ENCODE results near the gene CCBE1.
"Not testable (repeated sequence)": the region's sequence is repeated elsewhere in the genome, so short reads cannot be mapped to it uniquely, and the experiment has no call there.

Gene CCBE1

DNA sequence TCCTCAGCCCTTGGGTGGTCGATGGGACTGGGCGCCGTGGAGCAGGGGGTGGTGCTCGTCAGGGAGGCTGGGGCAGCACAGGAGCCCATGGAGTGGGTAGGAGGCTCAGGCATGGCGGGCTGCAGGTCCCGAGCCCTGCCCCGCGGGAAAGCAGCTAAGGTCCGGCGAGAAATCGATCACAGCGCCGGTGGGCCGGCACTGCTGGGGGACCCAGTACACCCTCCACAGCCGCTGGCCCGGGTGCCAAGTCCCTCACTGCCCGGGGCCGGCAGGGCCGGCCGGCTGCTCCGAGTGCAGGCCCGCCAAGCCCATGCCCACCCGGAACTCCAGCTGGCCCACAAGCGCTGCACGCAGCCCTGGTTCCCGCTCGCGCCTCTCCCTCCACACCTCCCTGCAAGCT is 16.9 kb upstream of the CCBE1 start:
- FAIRE-seq, result not testable (repeated sequence)

DNA sequence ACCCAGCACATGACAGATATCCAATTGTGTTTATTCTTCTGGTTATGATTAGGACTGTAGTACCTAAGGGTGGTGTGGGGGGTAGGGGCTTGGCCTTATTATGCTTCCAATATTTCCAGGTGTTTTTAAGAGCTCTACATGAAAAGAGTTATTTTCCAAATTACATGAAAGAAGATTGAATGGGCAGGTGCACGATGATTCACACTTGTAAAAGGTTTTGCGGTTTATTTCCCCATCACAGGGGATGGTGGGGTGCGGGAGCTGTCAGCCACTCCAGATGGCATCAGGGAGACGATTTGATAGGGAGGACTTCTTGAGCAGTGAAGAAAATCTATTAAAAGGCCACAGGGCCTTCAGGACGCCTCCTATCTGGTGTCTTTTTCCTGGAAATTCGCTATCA is 15.1 kb upstream of the CCBE1 start:
- FAIRE-seq, result no peak

DNA sequence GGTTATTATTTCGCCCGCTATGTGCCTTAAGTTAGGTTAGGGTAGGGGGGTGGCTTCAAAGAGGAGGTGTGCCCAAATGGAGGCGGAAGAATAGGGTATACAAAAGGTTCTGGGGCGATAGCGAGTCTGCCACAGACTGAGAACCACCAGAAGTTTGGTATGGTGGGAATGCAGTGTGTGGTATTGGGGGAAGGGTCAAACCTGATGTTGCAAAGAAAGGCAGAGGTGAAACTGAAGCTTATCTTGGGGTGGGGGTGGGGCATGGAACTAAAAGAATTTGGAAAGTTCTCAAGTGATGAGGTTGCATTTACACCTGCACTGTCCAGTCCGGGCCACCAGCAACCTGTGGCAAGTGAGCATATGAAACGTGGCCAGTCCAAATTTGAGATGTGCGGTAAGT is 11.8 kb upstream of the CCBE1 start:
- no peak for FAIRE-seq

DNA sequence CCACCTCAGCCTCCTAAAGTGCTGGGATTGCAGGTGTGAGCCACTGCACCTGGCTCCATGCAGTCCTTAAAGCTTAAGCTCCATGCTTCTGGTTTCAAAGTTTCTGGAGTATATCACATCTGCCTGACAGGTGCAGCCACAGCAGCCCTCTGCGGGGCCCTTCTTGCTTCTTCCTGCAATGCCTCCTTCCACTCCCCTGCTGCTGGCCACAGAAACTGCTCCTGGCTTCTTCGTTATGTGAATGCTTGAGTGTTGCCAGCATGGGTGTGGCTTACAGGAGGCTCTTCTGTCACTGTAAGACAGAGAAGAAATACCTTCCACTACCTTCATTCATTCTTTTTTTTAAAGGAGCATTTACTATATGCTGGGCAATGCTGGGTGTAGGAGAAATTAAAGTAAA is 10.1 kb upstream of the CCBE1 start:
- FAIRE-seq, result no peak

DNA sequence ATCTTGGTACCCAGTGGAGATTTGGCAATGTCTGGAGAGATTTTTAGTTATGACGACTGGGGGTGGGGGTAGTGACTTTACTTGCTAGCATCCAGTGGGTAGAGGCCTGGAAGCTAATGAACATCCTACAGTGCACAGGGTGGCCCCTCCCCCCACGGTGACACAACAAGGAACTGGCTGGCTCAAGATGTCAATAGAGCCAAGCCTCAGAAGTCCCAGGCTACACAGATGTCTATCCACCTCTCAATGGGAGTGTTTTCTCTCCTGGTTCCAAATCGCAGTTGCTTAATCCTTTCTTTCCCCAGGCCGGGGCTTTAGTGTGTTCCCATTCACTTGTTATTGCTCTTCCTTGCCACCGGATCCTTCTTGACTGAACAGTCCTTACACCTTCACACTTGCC is 9.3 kb upstream of the CCBE1 start:
- no peak for FAIRE-seq

DNA sequence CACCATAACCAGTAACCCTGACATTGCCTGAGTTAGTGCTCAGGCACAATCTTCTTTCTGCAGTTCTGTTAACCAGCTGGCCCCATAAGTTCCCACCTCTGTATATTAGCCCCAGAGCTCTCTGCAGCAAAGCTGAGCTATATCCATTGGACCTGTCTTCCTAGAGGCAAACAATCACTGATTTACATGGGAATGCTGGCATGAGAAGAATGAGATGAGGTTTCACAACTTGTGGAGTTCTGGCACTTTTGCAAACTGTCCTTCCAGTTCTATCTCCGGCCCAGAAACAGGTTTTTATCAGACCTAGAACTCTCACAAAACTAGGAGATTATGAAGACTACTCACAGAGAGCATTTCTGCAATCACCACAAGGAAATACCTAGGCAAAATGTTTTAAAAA is 7.9 kb upstream of the CCBE1 start:
- FAIRE-seq, result no peak

DNA sequence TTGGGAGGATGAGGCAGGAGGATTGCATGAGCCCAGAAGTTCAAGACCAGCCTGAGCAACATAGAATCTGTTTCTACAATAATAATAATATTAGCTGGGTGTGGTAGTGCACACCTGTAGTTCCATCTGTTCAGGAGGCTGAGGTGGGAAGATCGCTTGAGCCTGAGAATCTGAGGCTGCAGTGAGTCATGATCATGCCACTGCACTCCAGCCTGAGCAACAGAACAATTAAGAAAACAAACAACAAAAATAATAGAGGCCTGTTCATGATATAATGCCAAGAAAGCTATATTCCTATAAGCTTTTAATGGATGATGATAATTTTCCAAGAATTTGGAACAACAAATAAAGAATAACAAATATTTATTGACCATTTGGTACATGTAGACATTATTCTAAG is 6.9 kb upstream of the CCBE1 start:
- FAIRE-seq, result no peak

DNA sequence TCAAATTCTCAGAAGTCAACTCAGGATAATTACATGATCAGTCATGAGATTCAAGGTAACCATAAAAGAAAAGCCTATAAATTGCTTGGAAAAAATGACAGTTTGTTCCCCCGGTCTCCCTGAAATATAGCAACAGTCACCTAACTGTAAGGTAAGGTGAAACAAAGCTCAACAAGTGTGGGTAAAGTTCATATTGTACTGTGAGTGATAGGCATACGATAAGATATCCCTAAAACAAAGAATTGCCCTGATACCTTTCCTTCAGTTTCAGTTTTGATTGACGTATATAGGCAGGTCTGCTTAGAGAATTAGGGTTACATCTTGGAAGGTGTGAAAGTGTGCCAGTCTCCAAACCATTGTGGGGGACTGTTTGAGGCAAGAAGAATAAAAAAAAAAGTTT is 4.0 kb upstream of the CCBE1 start:
- no peak for FAIRE-seq

DNA sequence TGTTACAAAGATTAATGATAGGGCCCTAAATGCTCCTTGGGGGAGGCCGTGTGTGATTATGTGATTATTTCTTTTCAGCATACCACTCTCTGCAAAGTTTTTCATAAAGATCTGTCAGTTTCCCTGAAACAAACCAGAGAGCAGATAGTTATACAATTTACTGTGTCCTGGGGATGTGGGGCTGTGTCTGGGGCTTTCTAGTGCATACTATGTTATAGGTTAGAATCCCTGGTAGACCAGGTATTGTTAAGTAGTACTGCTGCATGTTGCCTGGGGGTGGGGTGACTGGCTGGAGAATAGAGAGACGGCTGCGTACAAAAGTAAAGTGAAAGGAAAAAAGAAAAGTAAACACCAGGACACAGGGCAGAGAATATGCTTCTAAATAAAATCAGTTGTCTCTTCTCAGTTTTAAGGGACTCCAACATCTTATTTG is 3.3 kb upstream of the CCBE1 start:
- FAIRE-seq, result no peak

DNA sequence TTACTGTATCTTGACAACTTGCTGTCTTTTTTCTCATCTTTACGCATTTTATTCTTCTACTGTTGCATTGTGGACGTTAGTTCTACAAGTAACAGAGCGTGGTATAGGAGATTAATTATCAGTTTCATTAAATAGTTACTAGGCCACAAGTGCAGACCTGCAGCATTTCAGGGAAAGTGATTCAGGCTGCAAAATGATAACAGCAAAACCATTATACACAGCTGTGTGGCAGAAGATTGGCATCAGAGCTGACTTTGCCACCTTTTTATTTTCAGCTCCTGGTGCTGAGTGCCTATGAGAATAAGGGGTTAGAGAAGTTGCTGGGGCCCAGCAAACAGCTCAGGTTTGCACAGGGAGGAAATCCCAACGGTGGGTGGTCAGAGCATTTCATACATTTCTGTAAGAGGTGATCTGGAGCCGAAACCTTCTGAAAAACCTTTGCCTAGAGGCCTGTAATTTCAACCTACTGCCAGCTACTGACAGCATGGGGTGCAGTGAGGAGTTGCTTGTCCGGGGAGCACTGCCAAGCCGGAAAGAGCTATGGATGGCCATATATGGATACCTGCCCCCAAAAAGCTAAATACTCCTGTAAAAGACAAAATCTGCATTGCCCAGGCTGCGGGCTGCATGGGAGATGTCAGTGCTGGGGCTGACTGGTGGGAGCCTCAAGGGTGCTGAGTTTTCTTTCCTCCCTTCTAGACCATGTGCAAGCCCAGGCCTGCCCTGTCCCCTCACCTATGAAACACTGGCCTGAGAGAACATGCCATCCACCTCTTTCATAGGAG is 2.7 kb upstream of the CCBE1 start:
- FAIRE-seq, result no peak

DNA sequence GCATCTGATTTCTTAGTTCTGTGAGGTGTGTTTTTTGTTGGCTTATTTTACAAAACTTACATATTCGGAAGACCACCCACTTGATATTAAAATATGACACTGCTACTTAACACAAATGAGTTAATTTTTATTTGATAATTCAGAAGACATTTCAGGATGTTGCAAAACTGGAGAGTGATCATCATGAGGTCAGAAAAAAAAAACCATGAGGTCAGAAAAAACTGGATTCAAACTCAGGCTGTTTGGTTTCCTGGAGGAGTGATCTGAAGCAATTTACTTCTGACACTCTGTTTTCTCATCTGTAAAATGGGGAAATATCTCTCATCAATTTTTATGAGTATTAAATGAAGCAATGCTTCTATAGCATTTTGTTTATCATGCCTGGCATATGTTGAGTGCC is 1.8 kb upstream of the CCBE1 start:
- no peak for FAIRE-seq

DNA sequence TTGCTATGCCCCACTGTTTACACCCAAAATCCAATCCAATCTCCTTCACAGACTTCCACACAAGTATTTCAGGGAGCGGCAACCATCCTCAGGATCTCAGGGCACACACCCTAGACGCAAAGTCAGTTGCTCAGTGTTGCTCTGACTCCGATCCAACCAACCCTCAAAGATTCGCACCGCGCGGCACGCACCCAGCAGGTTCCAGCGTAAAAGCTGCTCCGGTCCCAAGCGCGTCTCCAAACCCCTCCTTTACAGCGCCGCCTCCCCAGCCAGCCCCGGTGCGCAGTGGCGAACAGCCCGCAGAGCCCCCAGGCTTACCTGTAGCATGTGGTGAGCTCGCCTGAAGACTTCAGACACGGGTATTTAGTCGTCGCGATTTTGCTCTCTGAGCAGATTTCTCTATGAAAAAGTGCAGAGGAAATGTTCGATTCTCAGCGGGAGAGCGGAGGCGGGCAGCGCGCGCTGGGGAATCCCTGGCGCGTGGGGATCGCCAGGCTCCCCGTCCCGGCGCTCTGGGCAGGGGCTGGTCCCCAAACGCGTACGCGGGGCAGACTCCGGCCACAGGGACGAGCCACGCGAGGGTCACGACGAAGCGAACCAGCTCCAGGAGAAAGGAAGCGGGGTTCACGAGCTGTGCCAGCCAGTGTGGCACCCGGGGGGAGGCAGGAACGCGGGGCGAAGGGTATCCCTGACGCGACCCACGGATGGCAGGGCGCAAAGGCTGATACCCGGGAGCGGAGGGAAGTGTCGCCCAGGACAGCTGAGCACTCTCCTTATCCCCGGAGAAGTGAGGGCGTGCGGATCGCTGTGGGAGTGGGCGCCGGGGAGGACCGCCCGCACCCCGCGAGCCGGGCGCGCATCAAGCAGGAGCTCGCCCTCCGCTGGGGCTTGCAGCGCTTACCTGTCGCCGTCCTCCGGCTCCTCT is 650 bp downstream of the CCBE1 start:
- no peak for FAIRE-seq

DNA sequence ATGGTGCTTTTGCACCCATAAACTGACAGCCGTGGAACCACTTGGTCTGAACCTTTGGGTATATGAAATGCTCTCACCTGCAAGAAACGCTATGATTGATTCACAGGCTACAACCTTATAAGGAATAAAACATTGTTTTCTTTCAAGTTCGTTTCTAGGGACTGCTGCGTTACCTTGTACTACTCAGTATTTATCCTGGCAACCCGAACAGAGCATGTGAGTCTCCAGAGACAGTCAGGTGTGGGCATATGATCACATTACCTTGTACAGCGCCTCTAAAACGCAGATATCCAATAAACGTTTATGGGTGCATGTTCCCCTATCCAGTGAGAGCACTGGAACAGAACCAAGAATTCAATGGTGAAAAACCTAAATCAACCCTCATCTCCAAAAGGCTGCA is 1.7 kb downstream of the CCBE1 start:
- FAIRE-seq, result no peak

DNA sequence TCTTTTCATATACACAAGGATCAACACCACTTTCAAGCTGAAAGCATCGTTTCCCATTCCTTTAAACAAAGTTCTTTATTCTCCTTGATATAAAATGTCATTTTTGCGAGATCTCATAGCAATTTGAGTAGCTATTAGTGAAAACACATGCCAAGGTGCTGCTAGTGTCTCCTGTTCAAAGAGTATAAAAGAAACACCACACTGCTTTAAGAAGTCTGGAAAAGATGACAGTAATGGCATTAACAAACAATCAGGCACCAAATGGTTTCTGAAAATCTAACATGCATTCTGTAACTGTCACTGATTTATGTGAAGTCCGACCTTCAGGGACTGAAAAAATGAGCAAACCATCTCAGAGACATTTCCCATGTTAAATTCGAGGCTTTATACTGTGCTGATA is 2.4 kb downstream of the CCBE1 start:
- no peak for FAIRE-seq

DNA sequence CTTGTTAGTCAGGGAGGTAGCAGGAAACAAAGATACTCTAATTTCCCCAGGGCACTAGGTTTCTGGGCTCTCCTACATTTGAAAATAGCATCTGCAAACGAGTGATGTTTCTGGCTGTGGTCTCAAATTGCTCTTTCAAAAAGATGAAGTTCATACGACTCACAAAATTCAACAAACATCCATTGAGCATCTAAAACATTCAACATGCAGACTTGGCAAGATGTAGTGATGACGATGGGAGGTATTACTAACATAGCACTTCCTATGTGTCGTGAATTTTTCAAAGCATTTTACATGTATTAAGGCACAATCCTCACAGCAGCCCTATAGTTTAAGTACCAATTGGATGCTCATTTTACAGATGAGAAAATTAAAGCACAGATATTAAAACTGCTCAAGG is 5.2 kb downstream of the CCBE1 start:
- no peak for FAIRE-seq

DNA sequence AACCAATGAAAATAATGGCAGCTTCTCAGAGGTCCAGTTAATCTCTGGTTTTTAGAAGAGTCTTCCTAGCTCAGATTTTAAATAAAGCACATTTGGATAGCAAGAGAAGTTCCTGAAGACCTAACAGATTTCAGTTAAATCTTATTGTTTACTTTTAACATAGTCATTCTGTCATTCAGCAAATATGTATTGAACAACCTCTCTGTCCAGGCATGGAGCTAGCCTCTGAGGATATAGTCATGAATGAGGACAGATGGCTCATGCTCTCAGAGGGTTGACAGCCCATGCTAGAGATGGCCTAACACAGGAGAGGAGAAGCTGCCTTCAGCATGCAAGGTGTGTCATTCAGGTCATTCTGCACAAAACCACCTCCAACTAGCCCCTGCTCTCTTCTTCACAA is 6.2 kb downstream of the CCBE1 start:
- no peak for FAIRE-seq

DNA sequence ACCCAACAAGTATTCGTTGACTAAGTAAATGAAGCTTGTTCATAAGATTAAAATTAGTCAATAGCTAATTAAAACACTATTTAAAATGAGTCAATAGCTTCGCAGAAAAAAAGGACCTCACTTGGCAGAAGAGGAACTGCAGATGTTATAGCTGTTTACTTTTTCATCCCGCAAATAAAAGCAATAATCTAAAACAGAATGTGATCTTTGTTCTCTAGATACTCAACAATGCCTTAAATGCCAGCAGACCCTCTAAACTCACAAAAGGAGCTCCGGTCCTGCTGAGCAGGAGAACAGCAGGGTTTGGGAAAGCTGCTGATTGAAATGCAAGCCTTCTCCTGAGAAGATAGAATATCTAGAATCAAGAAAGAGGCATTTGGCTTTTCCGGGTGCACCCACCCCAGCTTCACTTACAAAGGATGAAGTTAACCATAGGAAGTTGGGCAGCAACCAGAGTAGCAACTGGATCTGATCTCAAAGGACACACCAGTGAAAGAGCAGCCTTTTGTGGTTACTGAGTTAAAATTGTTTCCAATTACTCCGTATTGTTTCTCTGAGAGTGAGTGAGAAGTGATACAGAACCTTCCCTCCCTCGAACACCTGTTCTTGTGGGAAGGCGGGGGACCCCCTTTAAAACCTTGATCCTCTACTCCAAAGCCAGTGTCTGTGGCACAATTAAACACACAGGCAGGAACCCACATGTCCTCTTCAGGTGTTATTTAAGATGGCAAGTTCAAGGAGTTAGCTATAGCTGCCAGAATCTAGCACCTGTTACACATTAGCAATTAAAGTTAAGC is 6.8 kb downstream of the CCBE1 start:
- no peak for FAIRE-seq

DNA sequence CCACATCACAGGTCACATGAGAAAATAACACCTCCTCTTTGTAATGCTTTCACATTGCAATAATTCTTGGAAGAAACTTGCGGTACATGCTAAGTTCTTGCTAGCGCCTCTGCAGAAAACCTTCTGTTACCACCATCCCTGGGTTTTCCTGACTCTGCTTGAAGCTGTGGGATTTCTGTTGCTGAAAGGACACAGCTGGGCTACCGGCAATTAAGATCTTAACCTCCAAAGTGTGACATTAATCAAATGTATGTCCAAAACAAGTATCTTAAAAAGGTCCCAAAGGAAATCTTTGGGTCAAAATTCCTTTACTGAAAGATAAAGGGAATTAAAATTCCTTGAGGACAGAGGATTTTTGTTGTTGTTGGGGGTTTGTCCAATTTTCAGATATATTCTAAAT is 7.5 kb downstream of the CCBE1 start:
- FAIRE-seq, result no peak

DNA sequence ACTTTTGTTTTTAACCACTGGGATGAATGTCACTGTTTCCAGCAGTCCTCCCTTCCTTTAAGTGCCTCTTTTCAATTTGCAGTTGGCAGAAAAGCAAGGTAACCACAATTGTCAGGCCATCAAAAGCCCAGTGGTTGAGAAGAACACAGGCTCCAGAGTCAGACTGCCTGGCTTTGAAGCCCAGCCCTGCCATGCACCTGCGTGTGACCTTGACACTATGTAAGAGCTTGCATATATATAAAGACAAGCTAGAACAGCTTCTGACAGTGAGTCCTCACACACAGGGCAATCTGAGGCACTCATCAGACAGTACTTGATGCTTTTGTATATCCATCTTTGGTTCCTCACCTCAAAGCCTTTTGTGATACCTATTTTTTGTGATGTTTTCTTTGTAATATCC is 11.0 kb downstream of the CCBE1 start:
- no peak for FAIRE-seq

DNA sequence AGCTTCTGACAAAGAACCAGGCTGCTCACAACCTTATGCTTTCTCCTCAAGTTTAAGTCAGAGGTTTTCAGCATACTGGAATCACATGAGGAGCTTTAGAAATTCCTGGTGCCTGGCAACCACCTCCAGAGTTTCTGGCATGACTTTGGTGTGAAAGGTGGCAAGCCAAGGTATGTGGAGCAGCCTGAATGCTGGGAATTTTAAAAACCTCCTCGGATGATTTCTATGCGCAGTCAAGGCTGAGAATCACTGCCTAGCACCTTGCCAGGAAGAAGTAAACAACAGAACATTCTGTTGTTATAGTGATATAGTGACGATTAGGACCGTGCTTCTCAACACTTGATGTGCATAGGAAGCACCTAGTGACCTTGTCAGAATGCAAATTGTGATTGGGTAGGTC is 11.7 kb downstream of the CCBE1 start:
- FAIRE-seq, result no peak

DNA sequence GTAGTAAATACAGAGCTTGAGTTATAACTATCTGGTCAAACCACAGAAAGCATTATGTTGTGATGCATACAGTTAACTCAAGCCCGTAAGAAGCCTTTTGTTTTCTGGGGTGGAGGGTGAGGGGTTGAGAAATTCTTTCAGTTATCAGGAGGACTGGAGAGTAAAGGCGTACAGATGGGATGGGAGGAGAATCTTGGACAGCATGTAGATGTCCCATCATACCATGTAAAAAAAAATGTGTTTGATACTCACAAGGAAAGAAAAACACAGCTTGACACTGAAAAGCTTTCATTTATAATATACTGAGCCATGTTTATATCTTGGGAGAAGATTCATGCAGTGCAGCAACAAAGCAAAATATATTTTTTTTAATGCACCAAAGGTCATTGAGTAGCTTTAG is 12.4 kb downstream of the CCBE1 start:
- FAIRE-seq, result no peak

DNA sequence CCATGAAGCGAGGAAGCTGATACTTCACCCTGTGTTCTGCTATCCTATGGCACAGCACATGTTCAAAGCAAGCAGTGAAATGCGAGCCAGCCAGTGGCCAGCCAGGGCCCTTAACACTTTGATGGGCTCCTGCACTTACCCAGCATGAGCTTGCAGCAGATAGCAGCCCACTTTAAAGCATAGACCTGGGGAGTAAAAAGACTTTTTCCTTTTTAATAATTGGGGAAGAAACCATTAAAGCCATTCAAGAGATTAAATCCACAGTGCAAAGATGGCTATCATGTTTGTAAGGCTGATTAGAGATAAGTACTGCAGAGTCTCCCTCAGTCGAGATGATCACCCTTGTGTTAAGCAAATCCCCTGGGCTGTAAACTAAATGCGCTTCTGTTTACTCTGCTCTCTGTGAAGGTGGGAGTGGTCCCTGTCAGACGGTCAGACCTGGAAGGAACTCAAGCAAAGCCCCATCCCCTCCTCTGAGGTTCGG is 15.7 kb downstream of the CCBE1 start:
- FAIRE-seq, result no peak

DNA sequence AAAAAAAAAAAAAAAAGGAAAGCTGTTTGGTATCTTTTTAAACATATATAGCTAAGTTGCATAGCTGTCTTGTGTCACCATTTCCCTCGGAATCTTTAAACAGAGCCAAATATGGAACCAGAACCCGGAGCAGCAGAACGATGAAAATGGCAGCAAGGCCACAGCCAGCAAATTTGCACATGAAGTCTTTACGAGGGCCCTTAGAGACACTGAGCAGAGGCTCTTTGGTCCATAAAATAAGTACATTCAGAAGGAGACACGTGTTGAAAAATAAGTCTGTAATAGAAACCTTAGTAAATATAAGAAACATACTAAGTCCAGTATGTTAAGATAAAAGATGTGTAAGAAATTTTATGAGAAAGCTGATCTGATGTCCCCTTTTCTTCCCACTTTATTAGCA is 16.2 kb downstream of the CCBE1 start:
- no peak for FAIRE-seq
